Measurements from ENCODE around the gene GRK2.

The GRK2 gene

DNA sequence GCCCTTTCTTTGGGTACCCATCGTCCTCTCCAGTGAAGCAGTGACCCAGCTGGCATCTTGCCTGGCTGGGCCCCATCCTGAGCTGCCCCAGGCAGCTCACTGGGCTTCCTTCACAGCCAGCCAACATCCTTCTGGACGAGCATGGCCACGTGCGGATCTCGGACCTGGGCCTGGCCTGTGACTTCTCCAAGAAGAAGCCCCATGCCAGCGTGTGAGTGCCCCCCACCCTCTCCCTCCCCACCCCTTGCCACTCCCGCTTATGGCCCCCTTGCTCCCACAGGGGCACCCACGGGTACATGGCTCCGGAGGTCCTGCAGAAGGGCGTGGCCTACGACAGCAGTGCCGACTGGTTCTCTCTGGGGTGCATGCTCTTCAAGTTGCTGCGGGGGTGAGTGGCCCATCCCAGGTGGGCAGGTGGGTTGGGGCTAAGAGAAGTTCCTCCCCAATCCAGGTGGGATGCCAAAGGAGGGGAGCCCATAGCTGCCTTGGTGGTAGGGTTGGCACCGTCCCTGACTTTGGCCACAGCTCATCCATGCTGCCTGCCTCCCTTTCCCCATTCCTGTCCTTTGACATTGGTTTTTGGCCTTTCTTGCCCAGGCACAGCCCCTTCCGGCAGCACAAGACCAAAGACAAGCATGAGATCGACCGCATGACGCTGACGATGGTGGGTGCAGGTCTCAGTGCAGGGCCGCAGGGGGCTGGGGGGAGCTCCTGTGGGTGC lies 16.0 kb downstream of the GRK2 start:
- DNase-seq (ENCODE audit: low spot score), result no peak
- peak overlapping the region; percentile 98 for H3K27ac ChIP-seq
- POLR2A ChIA-PET (ENCODE audit: low non-redundant PET), result no interaction called here
- CTCF ChIA-PET, result interaction anchor here (0.7 kb wide), 1 partner anchor 208 kb away, joined by 3 read pairs; no protein-coding TSS in a partner anchor
- no peak for TF ChIP-seq CTCF (conservative IDR thresholded peaks at IDR 0.05; ENCODE audit: low read depth)

GRCh38 chr11:67282876-67283371 lies 16.7 kb downstream of the GRK2 start:
- DNase-seq (ENCODE audit: low spot score), result no peak
- ChIA-PET CTCF (interaction anchor here (0.6 to 0.7 kb wide), 3 partner anchors 15 to 208 kb away, joined by 3 read pairs; no protein-coding TSS in a partner anchor), POLR2A (ENCODE audit: low non-redundant PET) (no interaction called here)
- H3K27ac ChIP-seq, result peak overlapping the region; percentile 98
- no peak for TF ChIP-seq CTCF (conservative IDR thresholded peaks at IDR 0.05; ENCODE audit: low read depth)

GRCh38 chr11:67283481-67283963 lies 17.2 kb downstream of the GRK2 start:
- ChIA-PET POLR2A (ENCODE audit: low non-redundant PET) (no interaction called here), CTCF (interaction anchor here (0.6 kb wide), 2 partner anchors 15 to 34 kb away, joined by 3 read pairs; no protein-coding TSS in a partner anchor)
- H3K27ac ChIP-seq, result peak overlapping the region; percentile 98
- no peak for DNase-seq (ENCODE audit: low spot score)
- no peak for TF ChIP-seq CTCF (conservative IDR thresholded peaks at IDR 0.05; ENCODE audit: low read depth)

GRCh38 chr11:67284811-67285540 lies 18.7 kb downstream of the GRK2 start:
- DNase-seq (ENCODE audit: low spot score), result no peak
- H3K27ac ChIP-seq, result peak overlapping the region; percentile 98
- ChIA-PET POLR2A (ENCODE audit: low non-redundant PET) (no interaction called here), CTCF (interaction anchor here (0.7 kb wide), 1 partner anchor 18 kb away, joined by 4 read pairs; the partner anchor contains the start of gene GRK2)
- no peak for TF ChIP-seq CTCF (conservative IDR thresholded peaks at IDR 0.05; ENCODE audit: low read depth)

GRCh38 chr11:67285541-67286498 lies 19.5 kb downstream of the GRK2 start:
- ChIA-PET POLR2A (ENCODE audit: low non-redundant PET) (no interaction called here), CTCF (interaction anchor here (0.5 to 1.4 kb wide), 2 partner anchors 50 to 97 kb away, joined by 3 to 9 read pairs; no protein-coding TSS in a partner anchor)
- peak overlapping the region; percentile 98 for H3K27ac ChIP-seq
- no peak for TF ChIP-seq CTCF (conservative IDR thresholded peaks at IDR 0.05; ENCODE audit: low read depth)
- DNase-seq (ENCODE audit: low spot score), result no peak

Data from RWPE1 (cell line).